ENCODE results near the gene YIF1A.
A peak's percentile ranks its signal among the peaks of the same experiment; 100 is the strongest.

Gene YIF1A, protein sequence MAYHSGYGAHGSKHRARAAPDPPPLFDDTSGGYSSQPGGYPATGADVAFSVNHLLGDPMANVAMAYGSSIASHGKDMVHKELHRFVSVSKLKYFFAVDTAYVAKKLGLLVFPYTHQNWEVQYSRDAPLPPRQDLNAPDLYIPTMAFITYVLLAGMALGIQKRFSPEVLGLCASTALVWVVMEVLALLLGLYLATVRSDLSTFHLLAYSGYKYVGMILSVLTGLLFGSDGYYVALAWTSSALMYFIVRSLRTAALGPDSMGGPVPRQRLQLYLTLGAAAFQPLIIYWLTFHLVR

DNA sequence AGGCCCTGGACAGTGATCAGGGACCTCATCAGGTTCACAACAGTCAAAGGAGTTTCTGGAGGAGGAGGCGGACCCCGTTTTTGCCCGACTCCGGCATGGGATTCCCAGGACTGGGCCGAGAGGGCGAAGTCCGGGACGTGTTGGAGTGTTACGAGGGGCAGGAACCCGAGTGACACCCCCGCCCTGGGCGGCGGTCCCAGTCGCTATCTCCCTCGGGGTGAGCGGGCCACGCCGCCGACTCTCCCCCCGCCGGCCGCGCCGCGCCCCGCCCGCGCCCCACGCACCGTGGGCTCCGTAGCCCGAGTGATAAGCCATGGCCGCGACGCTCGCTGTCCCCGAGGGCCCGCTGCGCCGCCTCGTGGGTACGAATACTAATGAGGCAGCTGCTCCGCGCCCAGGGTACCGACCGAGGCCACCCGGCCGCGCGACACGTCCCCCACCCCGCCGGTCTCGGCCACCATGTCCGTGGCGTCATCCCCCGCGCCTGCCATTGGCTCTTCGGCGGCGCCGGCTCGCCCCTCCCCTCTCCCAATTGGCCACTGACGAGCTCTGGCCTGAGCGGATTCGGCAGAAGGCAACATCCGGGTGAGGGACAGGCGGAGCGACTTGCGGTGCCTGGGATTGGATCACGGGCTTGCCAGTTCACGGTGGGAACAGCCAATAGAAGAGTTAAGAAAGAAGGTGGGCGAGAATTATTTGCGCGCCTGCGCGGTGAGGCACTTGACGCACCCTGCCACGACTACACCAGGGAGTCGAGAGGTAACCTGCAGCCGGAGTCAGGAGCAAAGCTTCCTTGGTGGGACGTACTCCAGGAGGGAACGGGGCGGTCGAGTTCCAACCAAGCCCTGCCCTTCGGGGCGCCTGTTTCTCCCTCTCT is at the start of gene YIF1A:
Gene YIF1A, minus strand, starts transcription at position 473 of the 877 bp plus-strand sequence. Its CDS starts 158 bp downstream, at position 315.
- DNase-seq, result peak; percentile 99

- DNase-seq, result no peak
These were observed 48.4 kb upstream of the YIF1A start for GRCh38 chr11:66337103-66337899.

DNA sequence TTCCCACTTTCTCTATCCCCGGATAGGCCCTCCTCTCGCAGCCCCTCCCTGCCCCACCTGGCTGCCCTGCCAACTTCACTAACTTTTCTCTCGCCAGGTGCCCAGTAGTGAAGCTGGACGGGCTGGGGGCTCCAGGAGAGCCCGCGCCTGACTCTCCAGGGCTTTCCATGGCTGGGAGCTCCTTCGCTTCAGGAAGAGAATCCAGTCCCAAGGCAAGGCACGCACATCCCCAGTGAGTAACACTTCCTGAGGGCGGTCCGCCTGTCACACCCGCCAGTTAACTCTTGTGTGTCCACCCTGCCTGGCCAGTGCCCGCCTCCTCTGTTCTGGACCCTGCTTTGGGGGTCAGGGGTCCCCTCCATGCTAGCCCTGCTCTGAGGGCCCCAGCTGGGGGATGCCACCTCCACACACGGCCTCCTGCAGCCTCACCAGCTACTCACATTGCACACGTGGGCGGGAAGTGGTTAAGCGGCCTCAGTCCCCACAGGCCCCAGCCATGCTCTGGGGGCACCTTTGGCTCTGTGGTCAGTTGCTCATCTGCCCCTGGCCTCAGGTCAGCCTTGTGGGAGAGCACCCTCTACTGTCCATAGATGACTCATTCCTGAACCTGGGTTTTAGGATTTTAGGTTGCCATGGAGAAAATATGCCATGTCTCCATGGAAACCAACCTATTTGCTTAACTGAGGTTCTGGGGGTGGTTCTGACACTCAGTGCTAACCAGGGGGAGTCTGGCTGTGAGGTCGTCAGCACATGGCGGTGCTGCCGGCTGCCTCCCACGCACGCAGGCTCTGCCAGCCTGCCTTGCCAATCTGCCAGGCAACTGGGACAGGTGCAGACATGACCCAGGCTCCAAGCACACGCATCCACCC is 47.5 kb upstream of the YIF1A start, which contains the start of gene RIN1:
Gene RIN1, minus strand, starts transcription at position 201 of the 869 bp plus-strand sequence. Its CDS starts 32 bp downstream, at position 169.
- peak; percentile 12 for DNase-seq

GRCh38 chr11:66335531-66336233 is 46.7 kb upstream of the YIF1A start:
- peak; percentile 23 for DNase-seq

DNA sequence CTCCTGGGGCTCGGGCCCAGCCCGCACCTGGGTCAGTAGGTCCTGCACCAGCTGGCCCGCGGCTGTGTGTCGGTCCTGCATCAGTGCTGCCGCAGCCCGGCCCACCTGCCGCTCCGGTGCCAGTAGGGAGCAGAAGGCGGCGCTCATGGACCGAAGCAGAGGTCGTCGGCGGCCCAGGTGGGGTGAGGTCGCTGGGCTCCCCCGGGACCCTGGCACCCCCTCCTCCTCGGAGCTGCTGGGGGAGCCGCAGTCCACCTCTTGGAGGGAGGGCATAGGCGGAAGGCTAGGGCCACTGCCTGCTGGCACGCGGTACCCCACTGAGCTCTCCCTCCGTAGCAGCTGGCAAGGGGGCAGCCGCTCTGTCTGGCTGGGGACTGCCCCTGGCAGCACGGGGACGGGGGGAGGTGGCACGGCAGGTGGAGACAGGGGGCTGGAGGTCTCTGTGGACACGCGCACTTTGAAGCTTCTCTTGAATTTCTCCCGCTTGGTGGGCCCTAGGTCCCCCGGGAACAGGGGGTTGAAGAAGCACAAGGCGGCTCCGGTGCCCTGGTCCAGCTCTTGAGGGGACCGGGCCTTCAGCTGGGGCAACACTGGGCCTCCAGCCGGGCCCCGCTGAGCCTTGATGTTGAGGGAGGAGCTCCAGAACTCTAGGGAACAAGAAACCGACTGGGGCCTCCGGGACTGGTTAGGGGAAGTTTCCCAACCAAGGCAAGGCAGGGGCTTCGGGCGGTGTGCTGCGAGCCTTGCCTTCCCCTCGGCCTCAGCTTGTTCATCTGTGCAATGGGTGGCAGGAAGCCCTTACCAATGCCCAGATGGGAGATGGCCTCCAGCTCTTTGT is 45.9 kb upstream of the YIF1A start:
- no peak for DNase-seq

DNA sequence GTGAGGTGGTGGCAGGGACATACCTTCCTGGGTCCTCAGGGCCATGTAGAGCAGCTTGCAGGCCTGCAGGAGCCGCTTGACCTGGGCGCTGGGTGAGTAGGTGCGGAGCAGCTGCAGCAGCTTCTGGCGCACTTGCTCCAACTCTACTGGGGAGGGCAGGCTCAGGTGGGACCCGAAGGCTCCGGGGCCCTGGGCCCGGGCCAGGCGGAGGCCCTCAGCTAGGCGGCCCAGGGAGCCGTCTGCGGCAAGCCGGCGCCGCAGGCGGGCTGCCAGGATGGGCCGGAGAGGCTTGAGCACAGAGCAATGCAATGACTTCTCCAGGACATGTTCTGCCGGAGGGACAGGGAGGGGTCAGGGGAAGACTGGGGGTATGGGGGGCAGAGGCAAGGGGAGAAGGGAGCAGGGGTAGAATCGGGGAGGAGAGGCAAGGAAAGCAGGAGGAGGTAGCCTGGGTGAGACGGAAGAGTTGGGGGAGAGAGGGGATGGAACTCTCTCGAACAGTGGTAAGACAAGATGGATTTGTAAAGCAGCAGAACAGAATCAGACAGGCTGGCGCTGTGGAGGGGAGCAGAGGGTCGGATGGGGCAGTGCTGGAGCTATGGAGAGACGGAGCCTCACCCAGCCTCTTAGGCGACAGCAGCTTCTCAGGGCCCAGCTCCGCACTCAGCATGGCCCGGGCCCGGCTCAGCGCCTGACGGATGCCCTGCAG is 45.1 kb upstream of the YIF1A start:
- no peak for DNase-seq

DNA sequence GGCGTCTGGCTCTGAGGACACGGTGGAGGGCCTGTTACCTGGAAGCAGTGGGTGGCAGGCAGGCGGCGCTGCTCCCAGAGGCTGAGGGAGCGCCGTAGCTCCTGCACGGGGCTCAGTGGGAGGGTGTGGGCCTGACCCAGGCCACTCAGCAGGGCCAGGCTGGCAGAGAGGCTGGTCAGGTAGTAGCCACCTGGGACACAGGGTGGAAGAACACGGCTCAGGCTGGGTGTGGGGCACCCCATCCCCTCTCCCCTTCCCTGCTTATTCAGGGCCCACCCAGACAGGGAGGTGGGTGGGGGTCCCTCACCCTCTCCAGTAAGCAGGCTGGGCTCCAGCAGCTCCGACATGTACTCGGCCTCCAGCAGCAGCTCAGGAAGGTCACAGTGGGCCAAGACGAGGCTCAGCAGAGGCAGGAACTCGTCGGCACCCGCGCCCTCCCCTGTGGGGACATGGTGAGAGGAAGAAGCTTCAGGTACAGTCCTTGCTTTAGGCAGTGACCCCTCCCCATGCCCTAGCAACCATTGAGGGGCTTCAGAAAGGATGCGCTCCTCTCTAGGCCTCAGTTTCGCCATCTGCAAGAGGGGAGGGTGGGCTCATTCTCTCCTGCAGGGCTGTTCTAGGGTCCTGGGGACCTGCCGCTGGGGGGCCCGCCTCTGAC is 44.4 kb upstream of the YIF1A start:
- DNase-seq, result no peak

DNA sequence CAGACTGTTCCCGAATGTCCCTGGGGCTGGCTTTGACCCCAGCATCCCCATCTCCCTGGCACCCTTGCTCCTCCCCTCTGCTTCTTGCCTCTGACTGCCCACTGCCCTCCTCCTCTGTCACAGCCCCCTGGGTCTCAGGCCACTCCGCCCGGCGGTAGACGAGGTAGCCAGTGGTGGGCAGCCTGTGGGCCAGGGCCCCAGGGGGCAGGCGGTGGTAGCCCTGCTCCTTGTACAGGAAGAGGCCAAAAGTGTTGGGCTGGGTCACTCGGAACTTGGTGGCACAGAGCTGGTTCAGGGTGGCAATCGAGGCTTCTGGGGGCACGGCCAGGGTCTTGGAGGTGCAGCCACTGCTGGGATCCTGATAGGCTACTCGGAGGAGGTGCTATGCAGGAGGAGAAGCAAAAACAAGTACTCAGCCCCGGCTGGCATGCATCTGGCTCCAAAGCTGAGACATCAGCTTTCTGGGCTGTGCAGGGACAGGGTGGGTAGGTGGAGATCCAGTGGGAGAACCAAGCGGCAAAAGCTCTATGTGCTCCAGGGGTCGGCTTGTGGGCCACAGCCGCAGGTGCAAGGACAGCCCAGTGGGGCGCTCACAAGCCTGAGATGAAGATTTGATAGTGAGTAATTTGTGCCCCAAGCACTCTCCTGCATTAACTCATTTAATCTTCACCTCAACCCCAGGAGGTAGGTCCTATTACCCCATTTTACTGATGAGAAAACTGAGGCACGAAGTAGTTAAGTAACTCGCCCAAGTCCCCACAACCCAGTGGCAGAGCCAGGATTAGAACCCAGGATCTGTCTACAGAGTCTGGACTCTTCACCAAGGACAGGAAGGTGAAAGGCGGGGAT is 43.7 kb upstream of the YIF1A start:
- DNase-seq, result no peak

DNA sequence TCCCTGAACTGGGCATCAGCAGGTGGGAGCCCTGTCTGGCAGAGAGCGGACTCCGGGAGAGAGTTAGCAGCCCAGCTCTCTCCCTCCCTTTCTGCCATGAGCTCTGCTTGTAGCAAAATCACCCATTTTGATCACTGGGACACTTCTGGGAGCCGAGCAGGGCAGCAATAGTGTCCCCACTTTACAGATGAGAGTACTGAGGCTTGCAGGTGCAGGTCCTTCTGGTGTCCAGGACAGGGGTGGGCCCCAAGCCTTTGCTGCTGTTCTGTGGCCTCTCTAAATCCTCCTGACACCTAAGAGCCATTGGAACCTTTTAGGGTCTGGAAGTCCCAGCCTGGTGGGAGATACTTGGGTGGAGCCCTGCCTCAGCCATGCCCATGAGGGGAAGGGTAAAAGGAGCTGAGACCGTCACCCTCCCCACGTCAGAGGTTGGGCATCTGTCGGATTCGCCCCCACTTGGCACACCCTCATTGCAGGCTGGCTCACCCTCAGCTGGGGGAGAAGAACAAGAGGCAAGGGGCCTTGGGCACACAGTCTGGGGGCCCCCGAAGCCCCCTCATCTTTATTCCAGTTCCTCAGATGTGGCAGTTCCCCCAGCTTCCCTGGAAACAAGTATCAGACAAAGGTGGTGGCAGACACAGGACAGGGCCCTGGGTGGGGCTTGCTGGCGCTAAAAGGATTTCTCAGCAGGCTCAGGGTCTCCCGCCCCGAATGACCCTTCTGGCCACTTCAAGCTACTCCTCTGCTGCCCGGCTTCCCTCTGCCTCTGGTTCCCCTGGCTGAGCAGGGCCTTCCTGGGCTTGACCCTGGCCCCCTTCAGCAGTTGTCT is 42.8 kb upstream of the YIF1A start:
- no peak for DNase-seq

- no peak for DNase-seq
These were observed 42.0 kb upstream of the YIF1A start for GRCh38 chr11:66330931-66331330.

DNA sequence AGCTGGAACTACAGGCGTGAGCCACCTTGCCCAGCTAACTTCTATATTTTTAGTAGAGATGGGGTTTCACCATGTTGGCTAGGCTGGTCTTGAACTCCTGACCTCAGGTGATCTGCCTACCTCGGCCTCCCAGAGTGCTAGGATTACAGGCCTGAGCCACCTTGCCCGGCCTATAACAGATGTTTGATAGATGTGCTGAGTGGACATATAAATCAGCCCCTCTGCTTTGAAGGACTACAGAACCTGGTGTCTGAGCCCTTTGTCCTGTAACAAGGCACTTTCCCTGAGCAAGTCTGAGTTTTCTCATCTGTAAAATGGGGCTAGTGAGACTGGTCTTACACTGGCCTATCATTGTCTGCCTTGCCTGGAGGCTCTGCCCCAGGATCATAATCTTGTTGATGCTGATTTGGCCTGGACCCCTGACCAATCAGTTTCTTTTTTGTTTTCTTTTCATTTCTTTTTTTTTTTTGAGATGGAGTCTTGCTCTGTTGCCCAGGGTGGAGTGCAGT is 40.3 kb upstream of the YIF1A start:
- no peak for DNase-seq

GRCh38 chr11:66328302-66329144 is 39.6 kb upstream of the YIF1A start:
- peak; percentile 52 for DNase-seq

DNA sequence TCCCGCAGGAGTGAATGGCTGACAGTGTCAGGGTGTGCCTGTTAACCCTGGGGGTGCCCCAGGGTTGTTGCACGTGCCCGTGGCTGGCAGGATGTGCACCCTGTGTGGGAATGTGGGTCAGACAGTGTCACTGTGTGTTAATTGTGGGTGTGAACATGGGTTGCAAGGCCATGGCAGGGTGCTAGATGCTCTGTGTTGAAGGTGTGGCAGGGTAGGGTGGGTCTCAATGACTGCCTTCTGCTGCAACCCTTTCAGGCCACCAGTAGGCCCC is 39.0 kb upstream of the YIF1A start:
- DNase-seq, result no peak

DNA sequence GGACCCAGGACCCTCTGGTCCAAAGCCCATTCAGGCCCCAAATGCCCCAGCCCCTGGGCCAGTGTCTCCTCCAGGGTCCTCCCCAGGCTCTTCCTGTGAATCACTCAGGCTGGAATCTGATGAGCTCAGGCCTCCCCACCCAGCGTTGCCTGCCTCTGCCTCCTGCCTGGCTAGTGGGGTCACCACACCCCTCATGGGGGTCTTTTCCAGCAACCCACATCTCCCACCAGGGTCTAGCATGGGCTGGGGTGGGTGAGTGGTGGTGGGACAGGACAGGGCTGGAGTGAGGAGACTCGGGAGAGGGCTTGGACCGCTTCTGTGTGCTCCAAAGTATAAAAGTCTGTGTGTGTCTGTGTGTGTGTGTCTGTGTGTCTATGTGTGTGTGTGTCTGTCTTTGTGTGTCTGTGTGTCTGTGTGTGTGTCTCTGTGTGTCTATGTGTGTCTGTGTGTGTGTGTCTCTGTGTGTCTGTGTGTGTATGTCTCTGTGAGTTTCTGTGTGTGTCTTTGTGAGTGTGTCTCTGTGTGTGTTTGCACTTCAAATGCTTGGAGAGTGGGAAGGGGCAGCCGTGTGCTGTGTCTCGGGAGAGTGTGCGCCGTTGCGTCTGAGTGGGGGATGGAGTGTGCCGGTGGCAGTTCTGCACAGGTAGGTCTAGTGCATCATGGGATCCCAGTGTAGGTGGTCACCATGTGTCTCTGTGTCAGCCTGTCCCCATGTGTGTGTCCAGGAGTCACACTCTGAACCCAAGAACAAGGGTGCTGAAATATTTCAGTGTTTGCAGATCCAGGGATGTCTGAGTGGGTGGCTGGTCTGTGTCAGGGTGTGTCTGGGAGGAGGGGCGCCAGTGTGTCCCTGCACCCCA is 38.5 kb upstream of the YIF1A start:
- DNase-seq, result no peak

Data from DMS79 treated with DMSO at 0.1 percent for 48 hours (cell line).